Measurements from ENCODE around the gene SLC5A7.
A peak's percentile ranks its signal among the peaks of the same experiment; 100 is the strongest.

The SLC5A7 gene

GRCh38 chr2:108022628-108023027, 36.3 kb downstream of the SLC5A7 start:
- H3K9ac ChIP-seq (ENCODE audit: low read depth, low read length): no peak overlapping the region
- H3K36me3 ChIP-seq (ENCODE audit: insufficient read depth, low read depth, low read length): no peaks in the 10 kb centered on the region
- H3K4me3 ChIP-seq (ENCODE audit: low read length): no peak overlapping the region
- H3K27me3 ChIP-seq (ENCODE audit: insufficient read depth, low read length): no peaks in the 10 kb centered on the region
- peaks cover 13% of the 10 kb centered on the region; the same call in 1 of the 2 replicates for H3K4me1 ChIP-seq (ENCODE audit: insufficient read depth, low read length)
- H3K9me3 ChIP-seq (ENCODE audit: insufficient read depth, low read depth, low read length): no peaks in the 10 kb centered on the region
- H3K27ac ChIP-seq (ENCODE audit: low read length): no peak overlapping the region

GRCh38 chr2:108023776-108024175, 37.5 kb downstream of the SLC5A7 start:
- Histone ChIP-seq H3K4me3 (ENCODE audit: low read length) (no peak overlapping the region), H3K36me3 (ENCODE audit: insufficient read depth, low read depth, low read length) (no peaks in the 10 kb centered on the region), H3K27me3 (ENCODE audit: insufficient read depth, low read length) (no peaks in the 10 kb centered on the region), H3K27ac (ENCODE audit: low read length) (no peak overlapping the region), H3K9ac (ENCODE audit: low read depth, low read length) (no peak overlapping the region), H3K9me3 (ENCODE audit: insufficient read depth, low read depth, low read length) (no peaks in the 10 kb centered on the region), H3K4me1 (ENCODE audit: insufficient read depth, low read length) (peaks cover 13% of the 10 kb centered on the region; the same call in 1 of the 2 replicates)

GRCh38 chr2:108026092-108026794, 39.9 kb downstream of the SLC5A7 start:
- H3K9ac ChIP-seq (ENCODE audit: low read depth, low read length): no peak overlapping the region
- peaks cover 13% of the 10 kb centered on the region; the same call in 1 of the 2 replicates for H3K4me1 ChIP-seq (ENCODE audit: insufficient read depth, low read length)
- peak overlapping the region; percentile 51 for H3K27ac ChIP-seq (ENCODE audit: low read length)
- peaks cover 8% of the 10 kb centered on the region for H3K9me3 ChIP-seq (ENCODE audit: insufficient read depth, low read depth, low read length)
- H3K36me3 ChIP-seq (ENCODE audit: insufficient read depth, low read depth, low read length): no peaks in the 10 kb centered on the region
- H3K4me3 ChIP-seq (ENCODE audit: low read length): no peak overlapping the region
- H3K27me3 ChIP-seq (ENCODE audit: insufficient read depth, low read length): no peaks in the 10 kb centered on the region

GRCh38 chr2:108029496-108029895, 43.2 kb downstream of the SLC5A7 start:
- no peaks in the 10 kb centered on the region for H3K27me3 ChIP-seq (ENCODE audit: insufficient read depth, low read length)
- H3K4me1 ChIP-seq (ENCODE audit: insufficient read depth, low read length): peaks cover 13% of the 10 kb centered on the region; the same call in 1 of the 2 replicates
- no peak overlapping the region for H3K4me3 ChIP-seq (ENCODE audit: low read length)

GRCh38 chr2:108029912-108030311, 43.6 kb downstream of the SLC5A7 start:
- no peak overlapping the region for H3K4me3 ChIP-seq (ENCODE audit: low read length)
- H3K4me1 ChIP-seq (ENCODE audit: insufficient read depth, low read length): peaks cover 13% of the 10 kb centered on the region; the same call in 1 of the 2 replicates
- no peaks in the 10 kb centered on the region for H3K36me3 ChIP-seq (ENCODE audit: insufficient read depth, low read depth, low read length)
- no peak overlapping the region for H3K9ac ChIP-seq (ENCODE audit: low read depth, low read length)
- no peak overlapping the region for H3K27ac ChIP-seq (ENCODE audit: low read length)
- H3K27me3 ChIP-seq (ENCODE audit: insufficient read depth, low read length): no peaks in the 10 kb centered on the region
- peaks cover 15% of the 10 kb centered on the region for H3K9me3 ChIP-seq (ENCODE audit: insufficient read depth, low read depth, low read length)

More at GRCh38 chr2:108029496-108029895, 43.2 kb downstream of the SLC5A7 start:
- Histone ChIP-seq H3K27ac (ENCODE audit: low read length) (no peak overlapping the region), H3K36me3 (ENCODE audit: insufficient read depth, low read depth, low read length) (no peaks in the 10 kb centered on the region), H3K9ac (ENCODE audit: low read depth, low read length) (no peak overlapping the region), H3K9me3 (ENCODE audit: insufficient read depth, low read depth, low read length) (peaks cover 15% of the 10 kb centered on the region)

- no peak overlapping the region for H3K27ac ChIP-seq (ENCODE audit: low read length)
- no peaks in the 10 kb centered on the region for H3K27me3 ChIP-seq (ENCODE audit: insufficient read depth, low read length)
- H3K4me3 ChIP-seq (ENCODE audit: low read length): no peak overlapping the region
- H3K9me3 ChIP-seq (ENCODE audit: insufficient read depth, low read depth, low read length): peaks cover 15% of the 10 kb centered on the region
- H3K4me1 ChIP-seq (ENCODE audit: insufficient read depth, low read length): peaks cover 3% of the 10 kb centered on the region; the same call in 1 of the 2 replicates
- H3K36me3 ChIP-seq (ENCODE audit: insufficient read depth, low read depth, low read length): no peaks in the 10 kb centered on the region
- no peak overlapping the region for H3K9ac ChIP-seq (ENCODE audit: low read depth, low read length)
These were observed 45.2 kb downstream of the SLC5A7 start for GRCh38 chr2:108031471-108031941.

GRCh38 chr2:108034843-108035242, 48.5 kb downstream of the SLC5A7 start:
- no peaks in the 10 kb centered on the region for H3K27me3 ChIP-seq (ENCODE audit: insufficient read depth, low read length)
- peaks cover 15% of the 10 kb centered on the region for H3K9me3 ChIP-seq (ENCODE audit: insufficient read depth, low read depth, low read length)
- H3K9ac ChIP-seq (ENCODE audit: low read depth, low read length): no peak overlapping the region
- H3K4me3 ChIP-seq (ENCODE audit: low read length): no peak overlapping the region
- no peaks in the 10 kb centered on the region for H3K36me3 ChIP-seq (ENCODE audit: insufficient read depth, low read depth, low read length)
- no peaks in the 10 kb centered on the region for H3K4me1 ChIP-seq (ENCODE audit: insufficient read depth, low read length)
- H3K27ac ChIP-seq (ENCODE audit: low read length): no peak overlapping the region

- no peaks in the 10 kb centered on the region for H3K36me3 ChIP-seq (ENCODE audit: insufficient read depth, low read depth, low read length)
- H3K4me3 ChIP-seq (ENCODE audit: low read length): no peak overlapping the region
- peaks cover 26% of the 10 kb centered on the region for H3K9me3 ChIP-seq (ENCODE audit: insufficient read depth, low read depth, low read length)
- H3K9ac ChIP-seq (ENCODE audit: low read depth, low read length): no peak overlapping the region
- H3K4me1 ChIP-seq (ENCODE audit: insufficient read depth, low read length): no peaks in the 10 kb centered on the region
- no peaks in the 10 kb centered on the region for H3K27me3 ChIP-seq (ENCODE audit: insufficient read depth, low read length)
- H3K27ac ChIP-seq (ENCODE audit: low read length): no peak overlapping the region
These were observed 62.4 kb downstream of the SLC5A7 start for GRCh38 chr2:108048752-108049151.

- Histone ChIP-seq H3K36me3 (ENCODE audit: insufficient read depth, low read depth, low read length) (no peaks in the 10 kb centered on the region), H3K9me3 (ENCODE audit: insufficient read depth, low read depth, low read length) (no peaks in the 10 kb centered on the region), H3K4me1 (ENCODE audit: insufficient read depth, low read length) (no peaks in the 10 kb centered on the region), H3K4me3 (ENCODE audit: low read length) (no peak overlapping the region), H3K27me3 (ENCODE audit: insufficient read depth, low read length) (no peaks in the 10 kb centered on the region), H3K27ac (ENCODE audit: low read length) (no peak overlapping the region), H3K9ac (ENCODE audit: low read depth, low read length) (no peak overlapping the region)
These were observed 72.3 kb downstream of the SLC5A7 start for GRCh38 chr2:108058576-108059137.

- Histone ChIP-seq H3K4me1 (ENCODE audit: insufficient read depth, low read length) (no peaks in the 10 kb centered on the region), H3K27me3 (ENCODE audit: insufficient read depth, low read length) (no peaks in the 10 kb centered on the region), H3K4me3 (ENCODE audit: low read length) (no peak overlapping the region), H3K36me3 (ENCODE audit: insufficient read depth, low read depth, low read length) (no peaks in the 10 kb centered on the region), H3K9ac (ENCODE audit: low read depth, low read length) (no peak overlapping the region), H3K27ac (ENCODE audit: low read length) (no peak overlapping the region), H3K9me3 (ENCODE audit: insufficient read depth, low read depth, low read length) (no peaks in the 10 kb centered on the region)
These were observed 75.2 kb downstream of the SLC5A7 start for GRCh38 chr2:108061439-108062042.

All from iPS-20b (cell line).